ENCODE data around the gene APOLD1.
A peak's percentile ranks its signal among the peaks of the same experiment; 100 is the strongest.

APOLD1 gene

DNA sequence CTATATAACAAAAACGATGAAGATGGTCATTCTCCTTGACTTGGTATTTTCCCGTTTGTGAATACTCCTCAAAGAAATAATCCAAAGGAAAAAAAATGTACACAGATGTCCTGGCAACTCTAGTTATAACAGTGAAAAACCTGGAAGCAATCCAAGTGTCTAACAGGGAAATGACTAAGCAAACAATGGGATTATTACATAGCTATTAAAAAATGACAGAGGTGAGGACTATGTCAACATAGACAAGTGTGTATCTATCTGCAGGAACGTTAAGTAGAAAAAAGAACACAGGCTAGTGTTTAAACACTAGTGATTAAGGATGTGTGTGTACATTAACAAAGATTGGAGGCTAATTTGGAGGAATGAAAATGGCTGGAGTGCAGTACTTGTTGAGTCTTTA lies 5.9 kb upstream of the APOLD1 start:
- H3K27ac ChIP-seq (ENCODE audit: low read length), result no peak overlapping the region
- DNase-seq, result no peak
- peaks cover 26% of the 10 kb centered on the region for H3K4me1 ChIP-seq (ENCODE audit: low read length)
- no peaks in the 10 kb centered on the region for H3K79me2 ChIP-seq (ENCODE audit: low read length)
- H3K36me3 ChIP-seq (replicated peaks; ENCODE audit: insufficient read depth, low read length), result no peaks in the 10 kb centered on the region
- H2AFZ ChIP-seq (ENCODE audit: low read length), result no peak overlapping the region
- no peaks in the 10 kb centered on the region for H3K9me2 ChIP-seq (replicated peaks; ENCODE audit: insufficient read depth, low read length)
- TF ChIP-seq EZH2 (optimal IDR thresholded peaks at IDR 0.05; ENCODE audit: low read depth, low read length) (no peak), CTCF (IDR thresholded peaks at IDR 0.05; ENCODE audit: low read length) (no peak), EZH2phosphoT487 (IDR thresholded peaks at IDR 0.05; ENCODE audit: low read length) (no peak)
- no peak overlapping the region for H3K4me2 ChIP-seq (ENCODE audit: low read depth, low read length)
- no peaks in the 10 kb centered on the region for H3K27me3 ChIP-seq (replicated peaks; ENCODE audit: insufficient read depth, low read length)
- H3K9ac ChIP-seq (ENCODE audit: low read length), result no peak overlapping the region
- no peaks in the 10 kb centered on the region for H4K20me1 ChIP-seq (ENCODE audit: insufficient read depth, low read length)
- H3K4me3 ChIP-seq (ENCODE audit: low read length), result no peak overlapping the region
- H3F3A ChIP-seq (ENCODE audit: insufficient read depth, low read length), result peaks cover 7% of the 10 kb centered on the region; the same call in 1 of the 2 replicates
- H3K9me3 ChIP-seq (replicated peaks; ENCODE audit: insufficient read depth, low read length), result no peaks in the 10 kb centered on the region

DNA sequence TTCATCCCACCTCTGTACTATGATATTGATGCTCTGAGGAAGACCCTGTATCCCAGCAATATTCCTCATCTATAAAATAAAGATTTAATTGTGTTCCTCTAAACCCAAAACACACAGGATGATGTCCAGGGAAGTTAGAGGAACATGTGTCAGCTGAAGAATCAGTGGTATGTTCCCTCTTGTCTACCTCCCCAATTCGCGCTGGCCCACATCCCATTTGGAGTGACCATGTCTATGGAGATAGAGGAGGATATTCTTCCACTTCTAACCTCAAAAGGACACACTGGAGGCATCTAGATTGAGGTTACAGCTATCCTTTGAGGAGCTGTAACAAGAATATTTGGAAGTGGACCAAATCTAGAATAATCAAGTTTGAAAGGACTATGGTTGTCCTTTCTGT lies 1.3 kb upstream of the APOLD1 start:
- no peak for DNase-seq
- H2AFZ ChIP-seq (ENCODE audit: low read length), result no peak overlapping the region
- H3K9me3 ChIP-seq (replicated peaks; ENCODE audit: insufficient read depth, low read length), result no peaks in the 10 kb centered on the region
- H3K79me2 ChIP-seq (ENCODE audit: low read length), result no peaks in the 10 kb centered on the region
- H3K4me2 ChIP-seq (ENCODE audit: low read depth, low read length), result no peak overlapping the region
- H3K36me3 ChIP-seq (replicated peaks; ENCODE audit: insufficient read depth, low read length), result no peaks in the 10 kb centered on the region
- H3K4me1 ChIP-seq (ENCODE audit: low read length), result peaks cover 21% of the 10 kb centered on the region
- H3K4me3 ChIP-seq (ENCODE audit: low read length), result no peak overlapping the region
- H3K27me3 ChIP-seq (replicated peaks; ENCODE audit: insufficient read depth, low read length), result no peaks in the 10 kb centered on the region
- H3K27ac ChIP-seq (ENCODE audit: low read length), result no peak overlapping the region
- H3F3A ChIP-seq (ENCODE audit: insufficient read depth, low read length), result peaks cover 9% of the 10 kb centered on the region
- no peaks in the 10 kb centered on the region for H3K9me2 ChIP-seq (replicated peaks; ENCODE audit: insufficient read depth, low read length)
- no peak for TF ChIP-seq EZH2 (optimal IDR thresholded peaks at IDR 0.05; ENCODE audit: low read depth, low read length)
- TF ChIP-seq EZH2phosphoT487 (IDR thresholded peaks at IDR 0.05; ENCODE audit: low read length), result no peak
- no peak for TF ChIP-seq CTCF (IDR thresholded peaks at IDR 0.05; ENCODE audit: low read length)
- H3K9ac ChIP-seq (ENCODE audit: low read length), result no peak overlapping the region
- no peaks in the 10 kb centered on the region for H4K20me1 ChIP-seq (ENCODE audit: insufficient read depth, low read length)

DNA sequence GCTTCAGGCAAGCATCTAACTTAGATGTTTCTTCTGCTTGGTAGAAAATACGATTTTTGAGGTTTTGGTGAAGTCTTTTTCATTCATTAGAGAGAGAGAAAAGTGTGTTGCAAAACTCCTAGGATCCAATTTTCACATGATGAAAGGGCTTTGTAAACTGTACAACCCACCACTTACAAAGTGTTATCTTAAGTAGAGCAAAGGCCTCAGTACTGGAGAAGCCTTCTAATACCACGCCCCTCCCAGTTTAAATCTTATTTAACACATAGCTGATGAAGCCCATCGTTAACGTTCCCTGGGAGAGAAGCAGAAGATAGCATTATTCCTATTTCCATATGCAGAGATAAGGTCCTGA lies 869 bp downstream of the APOLD1 start:
- TF ChIP-seq EZH2 (optimal IDR thresholded peaks at IDR 0.05; ENCODE audit: low read depth, low read length) (no peak), EZH2phosphoT487 (IDR thresholded peaks at IDR 0.05; ENCODE audit: low read length) (no peak), CTCF (IDR thresholded peaks at IDR 0.05; ENCODE audit: low read length) (no peak)
- Histone ChIP-seq H3K4me1 (ENCODE audit: low read length) (peaks cover 23% of the 10 kb centered on the region), H3K27ac (ENCODE audit: low read length) (no peak overlapping the region), H3F3A (ENCODE audit: insufficient read depth, low read length) (peaks cover 9% of the 10 kb centered on the region), H3K9ac (ENCODE audit: low read length) (peak overlapping the region; percentile 76), H3K36me3 (replicated peaks; ENCODE audit: insufficient read depth, low read length) (no peaks in the 10 kb centered on the region), H3K9me3 (replicated peaks; ENCODE audit: insufficient read depth, low read length) (no peaks in the 10 kb centered on the region), H4K20me1 (ENCODE audit: insufficient read depth, low read length) (no peaks in the 10 kb centered on the region), H3K4me2 (ENCODE audit: low read depth, low read length) (peak overlapping the region; percentile 63), H3K9me2 (replicated peaks; ENCODE audit: insufficient read depth, low read length) (no peaks in the 10 kb centered on the region), H2AFZ (ENCODE audit: low read length) (peak overlapping the region; percentile 97), H3K79me2 (ENCODE audit: low read length) (no peaks in the 10 kb centered on the region), H3K27me3 (replicated peaks; ENCODE audit: insufficient read depth, low read length) (no peaks in the 10 kb centered on the region), H3K4me3 (ENCODE audit: low read length) (peak overlapping the region; percentile 72)
- DNase-seq, result peak; percentile 26

Measured in MM.1S (cell line).